GM18517 (cell line): ENCODE measurements around the gene VWDE.

Source experiments
- ATAC-seq: cut with Tn5 transposase; IDR thresholded peaks from one replicate; pipeline ENCODE4 v1.9.1; 2021; ENCODE audit warnings: mild to moderate bottlenecking, moderate library complexity; ENCODE audit not compliant: unreplicated experiment

The VWDE gene

GRCh38 chr7:12294701-12295100 is 109.0 kb downstream of the VWDE start:
- ATAC-seq, result no peak

DNA sequence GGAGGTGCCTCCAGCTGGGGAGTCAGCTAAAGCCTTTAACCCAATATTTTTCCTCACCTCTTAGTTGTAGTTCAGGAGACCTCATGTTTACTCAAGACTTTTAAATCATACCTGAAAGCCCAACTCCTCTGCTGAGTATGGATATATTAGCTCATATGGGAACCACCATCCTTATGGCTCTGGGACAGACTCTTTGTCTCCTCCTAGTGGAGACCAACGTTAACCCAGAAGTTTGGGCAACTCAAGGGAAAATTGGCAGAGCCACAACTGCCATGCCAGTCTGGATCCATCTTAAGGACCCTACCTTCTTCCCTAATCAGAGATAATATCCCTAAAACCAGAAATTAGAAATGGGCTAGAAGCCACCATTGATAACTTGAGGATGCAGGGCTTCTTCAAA is 111.8 kb downstream of the VWDE start:
- no peak for ATAC-seq

DNA sequence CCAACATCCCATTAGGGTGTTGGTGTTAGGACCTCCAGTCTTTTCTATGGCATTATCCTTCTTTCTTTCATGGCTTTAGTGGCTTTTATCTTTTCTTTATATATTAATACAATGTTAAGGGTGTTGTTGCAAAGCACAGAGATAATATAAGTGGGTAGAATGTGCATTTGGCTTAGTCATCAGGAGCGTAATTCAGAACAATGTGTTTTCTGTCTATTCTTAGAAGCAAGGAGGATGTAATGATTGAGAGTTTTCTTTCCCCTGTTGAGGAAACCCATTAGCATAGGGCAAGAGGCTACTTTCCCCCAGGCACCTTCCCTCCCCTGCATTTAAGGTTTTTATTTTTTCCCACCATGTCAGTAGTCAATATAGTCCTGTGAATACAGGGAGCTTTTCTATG is 112.9 kb downstream of the VWDE start:
- no peak for ATAC-seq

GRCh38 chr7:12289996-12290395 is 113.7 kb downstream of the VWDE start:
- ATAC-seq, result no peak

- ATAC-seq, result no peak
Observed at GRCh38 chr7:12287901-12288300, 115.8 kb downstream of the VWDE start.

DNA sequence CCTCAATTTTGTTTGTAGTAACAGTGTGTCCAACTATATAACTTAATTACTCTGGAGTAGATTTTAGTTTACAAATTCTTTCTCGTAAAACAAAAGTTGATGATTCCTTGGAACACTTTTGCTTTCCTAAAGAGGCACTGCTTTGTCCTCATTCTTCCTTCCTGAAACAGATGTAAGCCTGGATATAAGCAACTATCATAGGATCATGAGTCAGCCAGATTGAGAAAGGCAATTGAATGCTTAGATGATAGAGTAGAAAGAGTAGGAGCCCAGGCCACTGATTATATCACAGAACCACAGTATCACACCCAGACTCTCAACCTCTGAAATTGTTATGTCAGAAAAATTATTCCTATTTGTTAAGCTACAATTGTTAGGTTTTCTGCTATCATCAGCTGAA is 122.6 kb downstream of the VWDE start:
- ATAC-seq, result no peak
